NCI-H2029 treated with DMSO at 0.1 percent for 48 hours (cell line): ENCODE measurements around the gene IRF8.
A peak's percentile ranks its signal among the peaks of the same experiment; 100 is the strongest.

Source experiments
- DNase-seq: peaks from one replicate; lab custom pipeline; 2025; lab: John Stamatoyannopoulos, UW

IRF8 gene

DNA sequence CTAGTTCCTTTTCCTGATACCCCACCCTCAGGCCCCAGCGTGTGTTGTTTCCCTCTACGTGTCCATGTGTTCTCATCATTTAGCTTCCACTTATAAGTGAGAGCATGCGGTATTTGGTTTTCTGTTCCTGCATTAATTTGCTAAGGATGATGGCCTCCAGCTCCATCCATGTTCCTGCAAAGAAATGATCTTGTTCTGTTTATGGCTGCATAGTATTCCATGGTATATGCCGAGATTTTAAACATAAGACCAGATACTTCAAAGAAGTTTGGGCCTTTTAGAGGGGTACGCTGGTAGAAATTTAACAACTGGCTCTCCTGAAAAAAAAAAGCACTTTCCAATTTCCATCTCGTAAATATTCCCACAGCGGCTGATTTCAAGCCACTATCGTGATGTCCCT, 59.8 kb downstream of the IRF8 start:
- no peak for DNase-seq

DNA sequence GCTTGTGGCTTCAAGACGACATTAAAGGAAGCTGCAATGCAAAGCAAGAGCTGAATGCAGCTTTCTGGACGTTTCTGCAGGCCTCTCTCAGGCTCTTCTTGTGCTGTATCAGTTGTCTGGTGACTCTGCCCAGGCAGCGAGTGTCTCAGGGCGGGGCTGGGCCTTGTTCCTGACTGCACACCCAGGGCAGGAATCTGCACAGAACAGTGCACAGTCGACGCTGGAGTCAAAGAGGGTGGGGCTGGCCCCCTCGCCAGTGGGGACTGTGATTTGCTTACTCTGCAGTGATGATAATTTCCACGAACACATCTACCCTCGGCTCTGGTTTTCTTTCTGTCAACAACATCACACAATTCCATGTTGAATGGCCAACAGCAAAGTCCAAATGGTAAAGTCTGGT, 60.7 kb downstream of the IRF8 start:
- DNase-seq, result no peak

DNA sequence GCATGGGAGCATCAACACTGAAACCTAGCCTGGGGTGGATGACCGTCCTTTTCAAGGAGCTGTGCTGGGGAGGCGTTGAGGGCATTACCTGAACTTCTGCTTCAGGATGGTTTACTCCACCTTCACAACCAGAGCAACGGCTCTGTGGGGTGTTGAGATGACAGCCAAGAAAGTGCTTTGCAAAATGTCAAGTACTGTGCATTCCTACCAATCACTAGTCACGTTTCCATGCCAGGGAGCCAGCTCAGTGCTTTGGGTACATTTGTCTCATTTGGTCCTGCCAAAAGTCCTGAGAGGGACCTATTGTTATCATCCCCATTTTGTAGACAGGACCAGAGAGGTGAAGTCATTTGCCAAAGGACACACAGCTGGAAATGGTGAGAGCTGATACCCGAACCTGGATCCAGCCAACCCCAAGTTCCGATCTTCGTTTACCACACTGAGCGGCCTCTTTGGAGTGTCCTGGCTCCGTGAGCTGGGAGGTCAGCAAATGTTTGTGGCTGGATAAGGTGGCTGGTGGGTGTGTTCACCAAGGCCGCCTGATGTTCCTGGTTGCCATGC, 61.6 kb downstream of the IRF8 start:
- no peak for DNase-seq

DNA sequence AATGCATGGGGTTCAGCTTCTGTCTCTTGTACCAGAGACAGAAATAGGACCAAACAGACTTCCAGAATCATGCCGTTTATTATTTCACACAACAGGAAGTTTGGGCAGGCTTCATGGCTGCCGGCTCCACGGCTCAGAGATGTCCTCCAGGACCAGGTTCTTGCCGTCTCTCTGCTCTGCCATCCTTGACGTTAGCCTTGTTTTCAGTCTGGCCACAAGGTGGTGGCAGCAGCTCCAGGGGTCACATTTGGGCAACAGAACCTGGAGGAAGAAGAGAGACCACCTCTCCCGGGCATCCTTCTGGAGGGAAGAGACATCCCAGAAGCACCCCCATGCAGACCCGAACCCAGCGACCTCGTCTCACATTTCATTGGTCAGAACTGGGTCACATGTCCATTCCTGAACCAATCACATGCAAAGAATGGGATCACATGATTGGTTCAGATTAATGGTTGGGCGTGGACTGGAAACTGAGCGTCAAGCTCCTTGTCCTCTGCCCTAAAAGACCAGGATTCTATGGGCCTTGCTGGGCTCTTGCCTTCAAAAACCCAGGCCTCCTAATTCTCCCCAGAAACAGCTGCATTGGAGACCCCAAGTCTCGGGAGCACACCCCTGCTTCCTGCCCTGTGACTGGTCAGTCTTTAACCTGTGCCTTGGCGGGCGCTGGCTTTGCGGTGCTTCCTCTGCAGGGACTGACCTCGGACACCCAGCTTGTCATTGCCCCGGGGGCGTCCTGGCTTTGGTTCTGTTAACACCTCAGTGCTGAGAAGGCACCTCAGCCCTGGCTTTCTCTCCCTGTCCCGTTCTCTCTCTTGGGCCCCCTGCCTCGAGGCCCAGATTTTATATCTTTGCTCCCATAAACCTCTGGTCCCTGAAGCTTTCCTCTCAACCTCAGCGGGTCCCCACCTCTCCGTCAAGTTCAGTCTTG, 63.3 kb downstream of the IRF8 start:
- DNase-seq, result no peak

DNA sequence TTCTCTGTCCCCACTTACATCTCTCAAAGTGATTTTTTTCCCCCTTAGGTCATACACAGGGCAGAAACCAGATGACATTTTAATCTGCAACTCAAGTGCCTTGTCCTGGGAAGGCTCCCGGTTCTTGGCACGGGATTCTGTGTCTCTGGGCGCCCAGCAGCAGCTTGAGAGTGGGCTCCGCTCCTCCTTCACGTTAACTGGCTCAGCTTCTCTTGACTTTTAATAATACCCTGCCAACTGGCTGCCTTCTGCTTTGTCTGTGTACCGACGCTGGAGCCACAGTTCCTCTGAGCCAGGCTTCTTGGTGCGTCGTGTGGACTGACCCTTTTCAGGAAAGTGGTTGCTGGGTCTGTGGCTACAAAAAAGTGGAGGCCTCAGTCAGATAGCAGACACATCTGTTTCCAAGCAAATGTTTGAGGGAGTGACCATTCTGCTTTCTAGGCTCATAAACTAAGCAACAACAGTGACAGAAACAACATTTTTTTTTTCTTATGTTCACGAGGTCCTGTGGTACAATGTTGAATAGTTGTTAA, 64.9 kb downstream of the IRF8 start:
- peak; percentile 49 for DNase-seq

DNA sequence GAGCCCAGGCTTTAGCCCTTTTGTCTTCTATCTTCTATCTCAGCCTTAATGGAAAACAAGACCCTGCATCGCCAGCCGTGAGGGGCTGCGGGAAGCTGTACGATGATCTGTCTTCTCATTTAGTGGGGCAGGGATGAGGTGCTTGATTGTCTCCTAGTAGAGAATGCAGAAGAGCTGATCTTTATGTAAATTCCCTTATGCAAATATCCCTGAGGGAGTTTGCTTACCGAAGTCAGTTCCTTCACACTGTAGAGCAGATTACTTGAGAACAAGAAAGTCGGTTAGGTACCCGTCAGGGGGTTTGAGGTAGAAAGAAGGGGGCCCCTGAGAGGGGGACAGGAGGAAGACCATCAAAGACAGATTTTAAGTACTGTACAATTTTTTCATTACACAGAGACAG, 66.2 kb downstream of the IRF8 start:
- no peak for DNase-seq

DNA sequence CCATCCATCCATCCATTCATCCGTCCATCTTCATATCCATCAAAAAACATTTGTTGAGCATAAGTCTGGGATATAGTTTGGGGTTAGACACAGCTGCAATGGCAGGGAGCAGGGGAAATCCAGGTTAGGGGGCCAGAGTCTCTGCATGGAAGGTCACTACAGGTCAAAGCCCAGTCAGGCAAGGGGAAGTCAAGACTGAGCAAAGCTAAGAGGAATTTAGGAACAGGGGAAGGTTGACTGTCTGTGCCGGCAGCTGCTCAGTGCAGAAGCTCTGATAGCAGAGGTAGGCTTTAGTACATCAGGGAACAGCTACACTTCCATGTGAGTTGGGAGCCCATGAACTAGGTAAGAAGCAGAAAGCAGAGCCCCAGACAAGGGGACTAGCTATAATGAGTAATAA, 68.1 kb downstream of the IRF8 start:
- no peak for DNase-seq

GRCh38 chr16:85968041-85968920, 69.3 kb downstream of the IRF8 start:
- no peak for DNase-seq

DNA sequence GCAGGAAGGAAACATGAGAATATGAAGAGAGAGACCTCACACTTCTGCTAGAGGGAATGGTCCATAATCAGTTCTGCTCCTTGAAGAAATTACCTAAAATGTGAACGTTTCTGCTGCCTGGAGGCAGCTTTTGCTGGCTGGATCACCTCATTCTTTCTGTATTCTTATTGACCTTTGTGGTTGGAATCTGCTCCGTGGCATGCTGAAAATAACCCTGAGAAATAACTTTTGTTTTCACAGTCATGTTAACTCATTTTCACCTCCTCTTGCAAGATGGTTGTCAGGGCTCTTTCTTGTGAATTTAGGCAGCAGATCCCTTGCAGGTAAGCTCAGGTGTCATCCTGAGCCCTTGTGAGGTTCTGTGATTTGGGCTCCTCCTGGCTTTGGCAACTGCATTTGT, 70.2 kb downstream of the IRF8 start:
- DNase-seq, result no peak

DNA sequence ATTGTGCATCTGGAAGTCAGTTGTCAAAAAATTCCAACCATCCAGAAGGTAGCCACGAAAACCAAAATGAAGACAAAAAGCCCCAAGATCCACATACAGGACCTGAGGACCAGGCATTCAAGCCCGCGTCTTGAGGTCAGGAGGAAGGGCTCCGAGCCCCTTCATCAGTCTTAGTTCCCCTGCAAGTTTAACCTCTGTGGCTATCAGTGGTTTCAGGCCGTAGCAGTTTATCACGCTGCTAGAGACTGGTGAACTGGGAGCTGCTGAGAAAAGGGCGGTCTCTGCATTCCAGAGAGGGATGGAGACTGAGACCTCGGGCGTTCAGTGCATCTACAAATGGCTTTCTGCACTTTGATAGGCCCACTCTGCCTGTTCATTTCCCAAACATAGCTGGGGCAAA, 70.6 kb downstream of the IRF8 start:
- no peak for DNase-seq

DNA sequence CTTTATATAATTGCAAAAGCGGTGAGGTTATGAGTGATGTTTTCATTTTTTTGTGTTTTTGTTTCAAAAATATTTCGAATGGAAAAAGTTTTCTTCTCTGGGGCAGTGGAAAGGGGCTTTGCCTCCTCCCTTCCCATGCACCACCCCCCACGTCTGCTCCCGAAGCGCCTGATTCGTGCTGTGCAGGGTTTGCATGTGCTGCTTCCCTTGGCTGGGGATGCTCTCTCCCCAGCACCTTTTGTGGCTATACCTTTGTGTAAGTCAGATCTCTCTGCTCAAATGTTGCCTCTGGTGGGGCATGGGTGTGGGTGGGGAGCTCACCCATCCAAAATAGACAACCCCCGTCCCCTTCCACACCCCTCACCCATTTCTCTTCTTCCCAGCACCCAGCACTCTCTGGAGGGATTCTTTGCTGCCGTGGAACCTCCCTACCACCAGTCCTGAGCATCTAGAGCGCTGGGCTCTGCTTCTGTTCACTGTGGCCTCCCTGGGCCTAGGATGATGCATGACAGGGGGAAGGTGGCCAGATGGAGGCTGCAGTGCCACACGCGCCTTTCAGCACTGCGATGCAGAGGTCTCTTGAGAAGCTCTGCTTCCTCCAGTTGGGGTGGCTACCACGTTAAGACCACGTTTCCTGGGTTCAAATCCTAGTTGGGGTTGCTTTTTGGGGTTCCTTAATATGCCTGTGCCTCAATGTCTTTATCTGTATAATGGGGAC, 71.2 kb downstream of the IRF8 start:
- no peak for DNase-seq

- no peak for DNase-seq
These were observed 71.8 kb downstream of the IRF8 start for GRCh38 chr16:85970738-85971137.
